Islet precursor cell (in vitro differentiated cells): ENCODE data around the gene C3orf22.
"Not testable (repeated sequence)": the region's sequence is repeated elsewhere in the genome, so short reads cannot be mapped to it uniquely, and the experiment has no call there.

Source experiments
- DNase-seq: peaks from one replicate; pipeline ENCODE4 v3.0.0-alpha.2; 2018

The C3orf22 gene

DNA sequence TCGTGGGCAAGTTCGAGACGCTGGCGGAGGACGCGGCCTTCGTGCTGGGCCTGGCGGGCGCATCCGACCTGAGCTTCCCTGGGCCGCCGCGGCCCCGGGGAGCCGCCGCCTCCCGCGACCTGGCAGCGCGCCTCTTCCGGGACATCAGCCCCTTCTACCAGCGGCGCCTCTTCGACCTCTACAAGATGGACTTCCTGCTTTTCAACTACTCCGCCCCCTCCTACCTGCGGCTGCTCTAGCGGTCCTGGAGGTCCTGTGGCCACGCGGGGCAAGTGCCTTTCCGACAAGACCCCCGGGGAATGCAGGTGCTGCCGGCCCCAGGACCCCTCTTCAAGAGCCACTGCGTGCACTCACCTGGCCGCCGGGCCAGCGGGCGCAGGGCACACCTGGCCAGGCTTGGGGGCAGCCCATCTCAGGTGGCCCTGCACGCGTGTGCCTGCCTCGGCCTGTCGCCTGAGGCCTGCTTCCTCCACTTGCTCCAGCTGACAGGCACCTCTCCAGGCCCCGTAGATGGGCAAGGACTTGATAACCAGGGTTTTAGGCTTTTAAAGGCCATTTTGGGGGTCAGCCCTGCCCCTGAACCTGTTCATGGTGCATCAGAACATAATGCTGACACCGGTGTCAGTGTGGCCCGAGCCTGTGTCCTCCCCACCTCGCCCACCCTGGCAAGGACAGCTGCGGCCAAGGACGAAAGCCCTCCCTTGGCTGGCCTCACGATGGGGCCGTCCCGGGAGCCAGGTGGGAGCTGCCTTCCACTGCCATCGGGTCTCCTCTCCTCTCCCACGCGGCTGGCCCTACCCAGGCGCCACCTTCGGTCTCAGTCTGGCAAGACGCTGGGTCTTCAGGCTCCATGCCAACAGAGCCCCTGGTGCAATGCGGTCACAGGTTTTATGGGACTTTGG lies 16.1 kb downstream of the C3orf22 start:
- peak; percentile 53 for DNase-seq

DNA sequence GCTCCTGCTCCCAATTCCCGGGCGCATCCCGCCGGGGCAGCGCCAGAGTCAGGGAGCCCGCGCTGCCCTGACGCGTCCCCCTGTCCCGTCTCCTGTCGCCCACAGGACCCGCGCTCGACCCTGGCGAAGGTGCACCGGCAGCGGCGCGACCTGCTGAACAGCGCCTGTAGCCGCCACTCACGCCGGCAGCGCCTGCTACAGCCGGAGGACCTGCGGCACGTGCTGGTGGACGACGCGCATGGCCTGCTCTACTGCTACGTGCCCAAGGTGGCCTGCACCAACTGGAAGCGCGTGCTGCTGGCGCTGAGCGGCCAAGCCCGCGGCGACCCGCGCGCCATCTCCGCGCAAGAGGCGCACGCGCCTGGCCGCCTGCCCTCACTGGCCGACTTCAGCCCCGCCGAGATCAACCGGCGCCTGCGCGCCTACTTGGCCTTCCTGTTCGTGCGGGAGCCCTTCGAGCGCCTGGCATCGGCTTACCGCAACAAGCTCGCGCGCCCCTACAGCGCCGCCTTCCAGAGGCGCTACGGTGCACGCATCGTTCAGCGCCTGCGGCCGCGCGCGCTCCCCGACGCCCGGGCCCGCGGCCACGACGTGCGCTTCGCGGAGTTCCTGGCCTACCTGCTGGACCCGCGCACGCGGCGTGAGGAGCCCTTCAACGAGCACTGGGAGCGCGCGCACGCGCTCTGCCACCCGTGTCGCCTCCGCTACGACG lies 16.9 kb downstream of the C3orf22 start:
- DNase-seq, result peak; percentile 41

DNA sequence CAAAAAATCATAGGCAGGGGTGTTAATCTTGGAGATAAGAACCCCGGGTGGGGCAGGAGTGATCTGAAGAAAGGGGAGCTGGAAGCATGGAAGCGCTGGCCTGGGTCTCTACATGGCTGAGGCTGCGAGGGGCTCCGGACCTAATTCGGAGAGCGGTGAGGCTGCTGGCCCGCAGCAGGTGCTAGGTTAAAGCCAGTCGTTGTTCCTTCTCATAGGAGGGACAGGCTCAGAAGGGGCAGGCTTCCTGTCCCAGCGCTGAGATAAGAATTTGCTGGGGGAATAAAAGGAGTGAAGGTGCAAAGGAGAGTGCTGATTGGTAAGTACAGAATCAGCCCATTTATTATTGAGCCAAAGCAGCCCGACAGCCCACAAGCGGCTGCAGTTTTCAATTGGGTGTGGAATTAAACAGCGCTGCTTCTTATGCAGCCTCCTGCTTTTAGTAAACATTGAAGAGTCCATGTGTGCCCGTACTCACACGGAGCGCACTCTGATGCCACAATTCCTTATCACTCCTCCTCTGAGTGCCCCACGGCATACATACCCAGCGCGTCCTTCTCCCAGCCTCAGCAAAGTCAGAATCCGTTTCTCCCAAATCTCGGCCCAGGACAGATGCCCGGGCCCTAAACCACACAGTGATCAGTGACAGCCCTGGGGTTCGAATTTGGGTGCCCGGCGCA lies 17.6 kb downstream of the C3orf22 start:
- peak; percentile 37 for DNase-seq

DNA sequence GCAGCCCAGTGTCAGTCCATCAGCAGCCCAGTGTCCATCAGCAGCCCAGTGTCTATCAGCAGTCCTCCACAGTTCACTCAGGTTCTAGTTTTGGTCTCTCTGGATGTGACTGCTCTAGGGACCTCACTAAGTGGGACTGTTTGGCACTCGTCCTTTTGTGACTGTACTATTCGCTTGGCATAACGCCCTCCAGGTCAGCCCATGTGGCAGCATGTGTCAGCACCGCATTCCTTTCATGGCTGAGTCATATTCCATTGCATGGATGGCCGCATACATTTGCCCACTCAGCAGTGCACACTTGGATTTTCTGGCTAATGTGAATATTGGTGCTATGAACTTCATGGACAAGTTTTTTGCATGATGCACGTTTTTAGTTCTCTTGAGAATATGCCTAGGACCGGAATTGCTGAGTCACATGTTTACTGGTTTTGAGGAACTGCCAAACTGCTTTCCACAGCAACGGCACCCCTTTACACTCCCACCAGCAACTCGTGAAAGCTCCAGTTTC lies 18.3 kb downstream of the C3orf22 start:
- DNase-seq, result peak; percentile 71

DNA sequence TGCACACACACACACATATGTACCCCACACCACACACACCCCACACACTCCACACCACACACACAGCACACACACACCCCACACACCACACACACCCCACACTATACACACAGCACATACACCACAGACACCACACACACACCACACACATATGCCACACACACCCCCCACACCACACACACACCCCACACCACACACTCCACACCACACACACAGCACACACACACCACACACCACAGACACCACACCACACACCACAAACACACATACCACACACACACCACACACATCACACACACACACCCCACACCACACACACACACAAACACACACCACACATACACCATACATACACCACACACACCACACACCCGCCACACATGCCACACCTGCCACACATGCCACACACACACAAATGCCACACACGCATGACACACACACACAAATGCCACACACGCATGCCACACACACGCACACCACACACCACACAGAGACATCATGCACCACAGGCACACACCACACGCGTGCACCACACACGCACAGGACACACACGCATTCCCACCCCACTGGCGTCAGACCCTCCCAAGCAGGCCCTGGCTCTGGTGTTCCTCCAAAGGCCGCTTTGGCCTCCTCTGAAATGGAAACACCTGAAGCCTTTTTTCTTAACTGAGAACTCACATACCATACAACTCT lies 19.0 kb downstream of the C3orf22 start:
- no peak for DNase-seq

DNA sequence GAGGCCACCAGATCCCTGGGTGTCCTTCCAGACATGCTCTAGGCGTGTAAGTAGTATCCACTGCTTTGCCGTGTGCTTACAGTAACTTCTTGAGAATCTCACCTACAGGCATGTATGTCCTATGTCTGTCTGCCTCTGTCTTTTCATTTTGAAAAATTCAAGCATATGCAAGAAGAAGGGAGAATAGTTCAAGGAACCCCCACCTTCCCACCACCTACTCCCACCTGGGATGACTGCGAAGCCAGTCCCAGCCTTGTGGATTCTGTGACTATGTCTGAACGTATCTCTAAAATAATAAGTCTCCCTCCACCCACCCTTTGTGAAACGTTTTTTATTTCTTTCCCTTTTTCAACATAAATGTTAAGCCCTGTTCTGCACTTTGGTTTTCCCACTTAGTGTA lies 19.8 kb downstream of the C3orf22 start:
- peak; percentile 29 for DNase-seq

DNA sequence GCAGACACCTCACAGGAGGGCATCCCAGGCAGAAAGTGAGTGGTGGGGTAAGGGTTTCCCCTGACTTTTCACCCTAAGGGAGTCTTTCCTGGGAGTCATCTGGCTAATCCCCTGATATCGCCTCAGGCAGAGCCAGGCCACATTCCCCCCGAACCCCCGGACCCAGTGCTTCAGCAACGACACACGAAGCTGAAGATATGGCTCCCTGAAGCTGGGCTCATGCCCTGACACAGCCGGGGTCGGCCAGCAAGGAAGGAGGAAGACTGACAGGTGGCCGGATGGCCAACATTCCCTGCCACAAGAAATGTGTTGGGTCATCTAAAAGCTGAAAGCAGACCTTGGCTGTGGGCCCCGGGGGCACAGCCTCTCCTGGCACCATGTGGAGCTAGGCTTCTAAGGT lies 20.4 kb downstream of the C3orf22 start:
- peak; percentile 43 for DNase-seq

DNA sequence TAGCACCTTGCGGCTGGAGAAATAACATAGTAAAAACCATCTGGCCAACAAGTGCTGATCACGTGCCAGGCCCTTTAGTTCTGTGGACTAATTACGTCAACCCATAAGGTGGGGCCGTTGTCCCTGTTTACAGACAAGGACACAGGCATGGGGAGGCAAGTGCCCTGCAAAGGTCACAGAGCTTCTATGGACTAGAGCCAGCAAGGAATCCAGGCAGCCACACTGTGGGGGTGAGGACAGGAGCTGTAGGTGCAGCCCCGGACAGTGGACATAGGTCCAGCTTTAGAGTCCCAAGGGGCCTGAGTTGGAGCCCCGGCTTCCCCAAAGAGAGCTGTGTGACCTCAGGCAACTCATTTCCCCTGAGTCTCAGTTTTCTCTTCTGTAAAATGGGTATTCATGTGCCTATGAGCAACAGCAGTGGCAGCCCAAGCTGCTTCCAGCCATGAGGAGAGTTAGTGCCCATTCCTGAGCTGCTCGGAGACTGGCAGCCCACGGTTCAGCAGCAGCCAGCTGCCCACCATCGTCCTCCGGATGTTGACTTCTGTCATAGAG lies 20.9 kb downstream of the C3orf22 start:
- DNase-seq, result no peak

DNA sequence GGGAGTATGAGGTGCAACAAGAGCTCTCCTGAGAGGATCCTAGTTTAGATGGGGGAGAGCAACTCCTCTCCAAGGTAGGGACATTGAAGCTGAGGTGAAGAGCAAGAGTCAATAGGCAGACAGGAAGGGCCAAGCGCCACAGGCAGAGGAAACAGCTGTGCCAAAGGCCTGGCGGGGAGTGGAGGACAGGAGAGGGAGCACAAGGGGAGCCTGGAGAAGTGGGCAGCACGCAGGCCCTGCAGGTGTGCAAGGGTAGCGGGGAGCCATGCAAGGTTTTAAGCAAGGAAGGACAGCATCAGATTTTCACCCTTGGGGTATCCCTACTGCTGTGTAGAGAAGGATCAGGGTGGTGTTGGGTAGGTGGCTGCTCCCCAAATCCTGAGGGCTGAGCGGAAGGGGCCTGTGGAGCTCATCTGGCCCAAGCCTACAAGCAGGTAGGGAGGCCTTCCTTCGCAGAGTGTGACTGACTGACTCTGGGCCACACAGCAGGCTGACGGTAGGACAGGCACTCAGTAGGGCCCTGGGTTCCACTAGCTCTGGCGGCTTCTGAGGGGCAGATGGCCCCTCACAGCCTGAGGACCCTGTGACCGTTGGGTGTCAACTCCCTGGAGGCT lies 21.5 kb downstream of the C3orf22 start:
- peak; percentile 38 for DNase-seq

DNA sequence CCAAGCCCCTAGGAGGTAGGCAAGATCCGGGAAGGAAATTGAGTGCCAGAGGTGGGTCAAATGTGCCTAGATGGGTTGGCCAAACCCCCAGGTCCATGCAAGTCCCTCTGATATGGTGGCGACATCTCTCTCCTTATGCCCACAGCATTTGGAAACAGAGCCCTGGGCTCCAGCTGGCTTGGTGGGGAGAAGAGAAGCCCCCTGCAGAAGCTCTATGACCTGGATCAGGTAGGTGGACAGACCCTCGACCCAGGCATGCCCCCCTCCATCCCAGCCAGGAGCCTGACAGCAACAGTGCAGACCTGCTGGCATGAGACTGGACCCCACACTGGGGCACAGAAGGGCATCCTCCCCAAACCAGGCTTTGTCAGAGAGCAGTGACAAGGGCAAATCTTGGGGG lies 22.6 kb downstream of the C3orf22 start:
- DNase-seq, result no peak

DNA sequence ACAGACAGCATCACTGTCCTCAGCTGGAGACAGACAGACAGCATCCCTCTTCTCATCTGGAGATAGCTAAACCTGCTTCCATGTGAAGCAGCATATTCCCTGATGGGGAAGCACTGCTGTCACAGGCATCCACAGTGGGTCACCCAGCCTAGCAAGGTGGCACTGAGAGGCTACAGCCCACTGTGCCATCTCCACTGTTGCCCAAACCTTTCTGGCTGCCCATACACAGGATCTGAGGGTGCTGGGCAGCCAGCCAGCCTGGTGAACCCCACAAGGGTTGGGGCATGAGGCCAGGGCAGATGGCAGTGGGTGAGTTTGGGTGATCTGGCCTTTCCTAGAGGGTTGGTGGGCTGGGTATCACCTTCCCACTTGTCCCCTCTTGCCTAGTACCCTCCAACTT lies 23.1 kb downstream of the C3orf22 start:
- DNase-seq, result no peak

DNA sequence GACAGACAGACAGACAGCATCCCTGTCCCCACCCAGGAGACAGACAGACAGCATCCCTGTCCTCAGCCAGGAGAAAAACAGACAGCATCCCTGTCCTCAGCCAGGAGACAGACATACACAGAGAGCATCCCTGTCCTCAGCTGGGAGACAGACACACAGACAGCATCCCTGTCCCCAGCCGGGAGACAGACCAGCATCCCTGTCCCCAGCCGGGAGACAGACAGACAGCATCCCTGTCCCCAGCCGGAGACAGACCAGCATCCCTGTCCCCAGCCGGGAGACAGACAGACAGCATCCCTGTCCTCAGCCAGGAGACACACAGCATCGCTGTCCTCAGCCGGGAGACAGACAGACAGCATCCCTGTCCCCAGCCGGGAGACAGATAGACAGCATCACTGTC lies 24.0 kb downstream of the C3orf22 start:
- not testable (repeated sequence) for DNase-seq

DNA sequence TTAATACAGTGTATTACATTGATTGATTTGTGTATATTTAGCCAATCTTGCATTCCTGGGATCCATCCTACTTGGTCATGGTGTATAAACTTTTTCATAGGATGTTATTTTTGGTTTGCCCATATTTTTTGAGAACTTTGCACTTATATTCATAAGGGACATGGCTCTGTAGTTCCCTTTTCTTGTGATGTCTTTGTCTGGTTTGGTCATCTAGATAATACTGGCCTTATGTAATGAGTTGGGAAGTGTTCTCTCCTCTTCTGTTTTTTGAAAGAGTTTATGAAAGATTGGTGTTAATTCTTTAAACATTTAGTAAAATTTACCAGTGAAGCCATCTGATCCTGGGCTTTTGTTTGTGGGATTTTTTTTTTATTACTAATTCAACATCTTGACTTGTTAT lies 25.2 kb downstream of the C3orf22 start:
- DNase-seq, result no peak

DNA sequence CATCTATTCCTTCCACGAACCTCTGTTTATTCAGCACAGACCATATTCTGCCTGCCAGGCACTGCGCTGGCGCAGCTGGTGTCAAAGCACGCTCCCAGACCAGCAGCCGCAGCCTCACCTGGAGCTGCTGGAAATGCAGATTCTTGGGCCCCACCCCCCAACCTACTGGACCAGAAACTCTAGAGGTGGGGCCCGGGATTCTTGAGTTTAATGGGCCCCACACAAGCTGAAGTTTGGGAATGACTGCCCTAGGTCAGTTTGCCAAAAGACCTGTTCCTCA lies 27.7 kb downstream of the C3orf22 start:
- no peak for DNase-seq

DNA sequence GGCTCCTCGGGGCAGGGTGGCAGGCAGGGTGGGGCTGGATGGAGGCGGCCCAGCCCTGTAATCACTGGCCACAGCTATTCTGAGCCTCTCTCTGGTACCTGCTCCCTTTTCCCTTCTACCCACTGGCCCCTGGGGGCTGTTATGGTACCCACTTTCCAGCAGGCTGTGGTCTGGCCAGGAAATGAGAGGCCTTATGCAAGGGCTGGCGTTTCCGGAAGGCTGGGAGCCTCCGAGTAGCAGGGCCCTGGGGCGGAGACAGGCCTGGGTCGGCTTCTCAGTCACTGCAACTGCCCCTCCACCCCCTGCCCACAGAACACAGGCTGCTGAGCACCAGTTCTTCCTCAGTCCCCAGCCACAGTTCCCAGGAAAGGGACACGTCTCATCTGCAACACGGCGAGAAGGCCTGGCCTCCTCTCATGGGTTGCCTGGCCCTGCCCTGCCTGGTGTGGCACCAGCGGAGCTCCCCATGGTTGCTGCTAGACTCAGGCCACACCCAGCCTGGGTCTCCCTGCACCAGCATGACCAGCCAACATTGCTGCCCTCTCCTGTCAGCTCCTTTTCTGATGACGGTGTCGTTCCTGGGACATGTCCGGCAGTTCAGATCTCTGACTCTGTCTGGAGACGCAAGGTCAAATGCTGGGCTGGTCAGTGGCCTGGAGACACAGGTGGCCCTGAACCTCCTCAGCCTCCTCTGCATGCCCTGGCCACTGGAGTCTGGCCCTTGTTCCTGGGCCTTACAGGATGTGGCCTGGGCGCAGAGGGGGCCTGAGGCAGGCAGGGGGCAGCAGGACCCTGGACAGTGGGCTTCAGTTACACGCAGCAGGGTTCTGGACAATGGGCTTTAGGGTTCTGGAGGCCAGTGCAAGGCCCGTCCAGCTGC lies 28.3 kb downstream of the C3orf22 start:
- DNase-seq, result no peak

DNA sequence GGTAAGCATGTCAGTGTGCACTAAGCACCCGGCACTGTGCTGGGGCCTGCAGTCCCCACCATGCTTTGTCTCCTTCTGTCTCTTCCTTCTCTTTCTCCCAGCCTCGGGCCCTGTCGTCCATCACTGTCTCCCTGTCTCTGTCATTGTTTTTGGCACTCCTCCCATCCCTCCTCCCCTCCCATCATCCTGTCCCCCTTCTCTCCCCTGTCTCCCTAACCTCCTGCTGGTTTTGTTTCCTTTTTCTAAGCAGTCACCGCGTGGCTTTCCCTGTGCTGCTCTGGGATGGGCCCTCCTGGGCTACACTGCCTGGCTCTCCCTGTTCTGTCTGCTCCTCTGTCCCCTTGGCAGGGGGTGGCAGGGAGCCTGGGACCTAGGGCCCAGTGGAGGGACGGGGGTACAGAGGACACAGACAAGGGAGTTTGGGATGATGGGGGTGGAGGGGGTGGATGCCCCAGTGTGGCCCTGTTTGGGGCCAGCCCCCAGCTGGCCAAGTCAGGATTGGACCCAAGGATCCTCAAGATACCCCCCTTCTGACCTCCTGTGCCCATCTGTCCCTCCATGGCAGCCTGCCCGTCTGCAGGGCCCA lies 29.1 kb downstream of the C3orf22 start:
- no peak for DNase-seq

DNA sequence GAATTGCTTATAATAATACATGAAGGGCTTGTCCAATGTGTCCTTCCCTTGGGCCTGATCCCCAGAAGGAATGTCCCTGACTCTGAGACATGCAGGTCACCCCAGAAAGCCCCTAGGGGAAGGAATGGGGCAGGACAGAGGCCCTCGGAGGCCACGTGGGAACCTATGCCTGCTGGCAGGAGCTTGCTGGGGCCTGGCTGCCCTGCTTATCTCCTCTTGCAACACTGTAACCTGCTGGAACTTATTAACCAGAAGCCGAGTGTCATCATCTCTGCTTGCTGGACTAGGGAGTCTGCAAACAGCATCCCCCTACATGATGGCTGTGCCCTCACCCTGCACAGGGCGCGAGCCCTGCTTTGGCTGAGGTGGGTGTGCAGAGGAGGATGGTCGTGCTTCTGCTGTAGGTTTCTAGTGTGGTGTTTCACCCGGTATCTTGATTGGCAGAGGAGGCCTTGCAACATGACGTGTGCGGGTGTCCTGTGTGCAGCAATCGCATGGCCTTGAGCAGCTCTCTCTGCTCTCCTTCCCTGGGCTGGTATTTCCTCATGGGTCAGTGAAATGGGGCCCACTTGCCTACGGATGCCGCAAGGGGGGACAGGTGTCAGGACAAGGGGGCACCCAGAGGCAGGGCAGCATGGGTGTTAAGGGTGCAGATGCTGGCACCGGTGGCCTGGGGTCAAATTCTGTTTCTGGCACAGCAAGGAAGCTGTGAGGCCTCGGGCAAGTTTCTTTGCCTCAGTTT lies 29.8 kb downstream of the C3orf22 start:
- no peak for DNase-seq

DNA sequence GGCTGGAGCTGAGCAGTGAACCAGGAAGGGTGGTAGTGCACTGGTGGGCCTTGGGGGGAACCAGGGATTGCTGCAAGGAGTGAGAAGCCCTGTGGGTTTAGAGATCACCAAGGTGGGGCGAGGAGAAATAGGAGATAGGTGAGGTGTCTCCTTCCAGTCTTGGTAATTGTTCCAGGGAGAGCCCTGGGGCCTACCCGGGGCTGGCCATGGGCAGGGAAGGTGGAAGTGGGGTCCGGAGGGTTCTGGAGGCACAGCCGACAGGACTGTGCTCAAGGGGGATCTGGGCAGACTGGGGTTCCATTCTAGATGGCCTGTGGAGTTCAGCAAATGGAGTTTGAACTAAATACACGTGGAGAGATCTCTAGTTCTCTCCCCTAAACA lies 30.3 kb downstream of the C3orf22 start:
- no peak for DNase-seq

DNA sequence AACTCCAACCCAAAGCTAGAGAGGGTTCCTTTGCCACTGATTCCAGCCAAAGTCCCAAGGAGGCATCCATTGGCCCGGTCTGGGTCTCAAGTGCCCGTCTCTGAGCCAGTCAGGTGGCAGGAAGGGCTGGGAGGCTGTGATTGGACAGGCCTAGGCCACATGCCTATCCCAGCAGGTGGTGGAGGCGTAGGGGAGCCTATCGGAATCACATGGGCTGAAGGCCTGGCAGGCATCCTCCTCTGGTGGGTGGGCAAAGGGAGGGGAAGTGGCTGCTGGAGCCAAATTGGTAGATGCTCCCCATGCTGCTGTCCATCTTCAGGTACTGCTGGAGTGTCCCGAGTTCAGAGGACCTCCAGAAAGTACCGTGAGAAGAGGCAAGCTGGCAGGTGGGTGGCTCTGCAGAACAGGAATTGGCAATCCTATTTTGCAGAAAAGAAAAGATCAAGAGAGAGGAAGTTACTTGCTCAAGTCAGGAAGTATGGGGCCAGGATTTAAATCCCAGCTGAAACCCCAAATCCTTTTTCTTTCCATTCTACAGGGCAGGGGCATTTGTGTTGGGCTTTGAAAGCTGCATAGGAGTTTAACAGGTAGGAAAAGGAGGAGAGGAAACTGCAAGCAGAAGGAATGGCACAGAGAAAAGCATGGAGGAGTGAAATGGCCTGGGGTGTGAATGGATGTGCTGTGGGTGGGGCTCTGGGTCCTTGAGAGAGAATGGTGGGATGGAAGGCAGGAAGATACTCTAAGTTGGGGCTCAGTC lies 31.1 kb downstream of the C3orf22 start:
- DNase-seq, result no peak
